ENCODE results near the gene GCA. TPM values are rescaled to one million over a fixed set of nuclear protein-coding genes. Genes with fewer than 3 reads are reported as not detected.

The GCA gene
- total RNA-seq, 3 donors from 2014 or later: 14.1 to 32.8 (median 29.1) TPM

GRCh38 chr2:162320864-162321517 lies 22.9 kb upstream of the GCA start:
- no peak for TF ChIP-seq CTCF (IDR thresholded peaks at IDR 0.05)
- H3K4me1 ChIP-seq (ENCODE audit: low read depth): peaks cover 18% of the 10 kb centered on the region
- intact Hi-C loops (cut with DNase I, micrococcal nuclease): no loop called here
- no peak for ATAC-seq
- H3K36me3 ChIP-seq (ENCODE audit: low read depth): no peaks in the 10 kb centered on the region
- H3K9me3 ChIP-seq: no peaks in the 10 kb centered on the region
- no peak overlapping the region for H3K4me3 ChIP-seq
- DNase-seq: no peak

- H3K9me3 ChIP-seq: no peaks in the 10 kb centered on the region
- no peak overlapping the region for H3K4me3 ChIP-seq
- intact Hi-C loops (cut with DNase I, micrococcal nuclease): no loop called here
- ATAC-seq (peak; percentile 80), DNase-seq (peak in 1 of 3 donors; percentile 57)
- no peak for TF ChIP-seq CTCF (IDR thresholded peaks at IDR 0.05)
- peaks cover 4% of the 10 kb centered on the region for H3K4me1 ChIP-seq (ENCODE audit: low read depth)
- no peaks in the 10 kb centered on the region for H3K36me3 ChIP-seq (ENCODE audit: low read depth)
Observed at GRCh38 chr2:162324953-162325352, 19.0 kb upstream of the GCA start.

- ATAC-seq (no peak), DNase-seq (no peak)
- intact Hi-C loops (cut with DNase I, micrococcal nuclease): no loop called here
- Histone ChIP-seq H3K4me3 (no peak overlapping the region), H3K4me1 (ENCODE audit: low read depth) (no peaks in the 10 kb centered on the region), H3K9me3 (no peaks in the 10 kb centered on the region), H3K36me3 (ENCODE audit: low read depth) (no peaks in the 10 kb centered on the region)
- TF ChIP-seq CTCF (IDR thresholded peaks at IDR 0.05): no peak
Observed at GRCh38 chr2:162327134-162327769, 16.7 kb upstream of the GCA start.

GRCh38 chr2:162327806-162328205 lies 16.1 kb upstream of the GCA start:
- DNase-seq (no peak), ATAC-seq (no peak)
- Histone ChIP-seq H3K9me3 (no peaks in the 10 kb centered on the region), H3K4me3 (no peak overlapping the region), H3K4me1 (ENCODE audit: low read depth) (no peaks in the 10 kb centered on the region), H3K36me3 (ENCODE audit: low read depth) (no peaks in the 10 kb centered on the region)
- no peak for TF ChIP-seq CTCF (IDR thresholded peaks at IDR 0.05)
- intact Hi-C loops (cut with DNase I, micrococcal nuclease): no loop called here

- ATAC-seq: peak; percentile 16
- intact Hi-C loops (cut with DNase I, micrococcal nuclease): no loop called here
- no peak for TF ChIP-seq CTCF (IDR thresholded peaks at IDR 0.05)
Observed at GRCh38 chr2:162328424-162329157, 15.3 kb upstream of the GCA start.

More at GRCh38 chr2:162328424-162329157, 15.3 kb upstream of the GCA start:
- H3K4me3 ChIP-seq: no peak overlapping the region
- H3K4me1 ChIP-seq (ENCODE audit: low read depth): no peaks in the 10 kb centered on the region
- no peaks in the 10 kb centered on the region for H3K9me3 ChIP-seq
- no peaks in the 10 kb centered on the region for H3K36me3 ChIP-seq (ENCODE audit: low read depth)
- DNase-seq: no peak

Data from mucosa of descending colon (tissue), 3 donors.